H1 (cell line): ENCODE measurements around the gene CMIP. TPM values are rescaled to one million over a fixed set of nuclear protein-coding genes. Genes with fewer than 3 reads are reported as not detected.

Experiments
- ATF3 ChIP-seq: IDR thresholded peaks from 2 replicates; pipeline ENCODE4 v1.6.1; 2011; ENCODE audit warnings: low read depth, mild to moderate bottlenecking, low read length; ENCODE audit not compliant: insufficient read depth
- CHD2 ChIP-seq: IDR thresholded peaks from 2 replicates; pipeline ENCODE4 v1.6.1; 2012; ENCODE audit warnings: low read length, improper control_type of control experiment
- JUN ChIP-seq: IDR thresholded peaks from 2 replicates; pipeline ENCODE4 v1.6.1; 2011; ENCODE audit warnings: low read depth, mild to moderate bottlenecking, improper control_type of control experiment, low read length
- KDM4A ChIP-seq: IDR thresholded peaks from one replicate; pipeline ENCODE4 v1.7.1; 2012; ENCODE audit warnings: low read depth, mild to moderate bottlenecking, moderate library complexity, low read length, inconsistent platforms; ENCODE audit not compliant: severe bottlenecking
- NANOG ChIP-seq: IDR thresholded peaks from 2 replicates; pipeline ENCODE4 v1.6.1; 2011; ENCODE audit warnings: low read length, low read depth, mild to moderate bottlenecking, inconsistent platforms; ENCODE audit not compliant: insufficient read depth, poor library complexity, severe bottlenecking
- POLR2A ChIP-seq, 2 experiments: IDR thresholded peaks; 1 replicate in 1 of 2; 2 replicates in 1 of 2; pipeline ENCODE4 v1.6.1; 2011; ENCODE audit warnings: low read depth in 2 of 2, low read length in 2 of 2, mild to moderate bottlenecking in 2 of 2; ENCODE audit errors: control extremely low read depth in 1 of 2
- RAD21 ChIP-seq, 2 experiments: IDR thresholded peaks in 1 of 2; conservative IDR thresholded peaks in 1 of 2; 2 replicates each; pipeline ENCODE4 v1.6.1; 2011; ENCODE audit warnings: low read depth in 2 of 2, low read length in 2 of 2, improper control_type of control experiment in 1 of 2, inconsistent platforms in 1 of 2, mild to moderate bottlenecking in 1 of 2, moderate library complexity in 1 of 2
- SP4 ChIP-seq: IDR thresholded peaks from 2 replicates; pipeline ENCODE4 v1.6.1; 2012; ENCODE audit warnings: low read length, inconsistent platforms
- TAF1 ChIP-seq: IDR thresholded peaks from 2 replicates; pipeline ENCODE4 v1.6.1; 2011; ENCODE audit warnings: mild to moderate bottlenecking, low read depth, low read length
- polyA plus RNA-seq, 7 experiments: library from polyadenylated mRNA; depleted of rRNA in 3 of 7; stranded (reverse) in 5 of 7; unstranded in 2 of 7; fragments of >200 nt in 5 of 7; fragments of 200-250 nt in 2 of 7; gene quantifications; 1 replicate in 5 of 7; 2 replicates in 1 of 7; 4 replicates in 1 of 7; pipeline versions ENCODE4 v1.2.1 to v1.2.3, GENCODE V29; 2011 to 2013; ENCODE audit warnings: missing spikeins in 2 of 7, mixed read lengths in 2 of 7
- total RNA-seq: library from RNA; stranded (reverse); fragmentation: NEBNext Ultra II Directional; extraction: Animal tissue kit (Norgen Biotek cat#: 25700); gene quantifications from 2 replicates; pipeline ENCODE4 v1.2.1, GENCODE V29; 2021

Gene CMIP
- total and polyA plus RNA-seq, 2 of the 8 experiments (the other 6 are each of a cell fraction or from before 2014, with no cell fraction given) = 7.9 to 53.2 TPM

GRCh38 chr16:81500833-81501521 lies 56.4 kb downstream of the CMIP start (continued):
- TF ChIP-seq ATF3 = no peak
- no peak for TF ChIP-seq JUN
- TF ChIP-seq KDM4A = no peak
- TF ChIP-seq NANOG = no peak
- no peak for TF ChIP-seq TAF1
- TF ChIP-seq RAD21 (IDR thresholded peaks at IDR 0.05 in 1 of 2, conservative IDR thresholded peaks at IDR 0.05 in 1 of 2; ENCODE audit: low read depth in 2 of 2, low read length in 2 of 2) = no peak
- no peak for TF ChIP-seq CHD2
- no peak for TF ChIP-seq SP4
- TF ChIP-seq POLR2A (IDR thresholded peaks at IDR 0.05; ENCODE audit: control extremely low read depth in 1 of 2, low read depth in 2 of 2, low read length in 2 of 2) = no peak
